Tongue (tissue), 2 donors: Measurements from ENCODE around the gene LILRB3. TPM values are rescaled to one million over a fixed set of nuclear protein-coding genes. Genes with fewer than 3 reads are reported as not detected.

Experiments used
- small RNA-seq: library from RNA; depleted of rRNA; stranded (forward); fragments of <200 nt; gene quantifications from one replicate; pipeline ENCODE3, GENCODE V24; 2014; ENCODE audit warnings: low replicate concordance
- total RNA-seq: library from RNA; depleted of rRNA; stranded (reverse); fragments of >200 nt; gene quantifications from one replicate; pipeline ENCODE4 v1.2.3, GENCODE V29; 2014

Gene LILRB3
- total RNA-seq, 1 donor from 2014 or later: 3.0 TPM

Small RNA genes within 50 kb of the gene (small RNA-seq; reads per million reads assigned to genes)
- gene RNU6-1307P: not detected

Other genes starting within 250 kb of the LILRB3 start
- 22.2 TPM for gene CACNG6, start 231.4 kb downstream of the LILRB3 start, total RNA-seq
- gene VSTM1, start 159.1 kb downstream of the LILRB3 start, total RNA-seq: not detected
- gene TARM1, start 141.6 kb downstream of the LILRB3 start, total RNA-seq: not detected
- gene OSCAR, start 122.2 kb downstream of the LILRB3 start, total RNA-seq: 1.5 TPM
- gene NDUFA3, start 120.2 kb downstream of the LILRB3 start, total RNA-seq: 2.2 TPM
- gene TFPT, start 107.3 kb downstream of the LILRB3 start, total RNA-seq: 8.7 TPM
- gene PRPF31, start 107.3 kb downstream of the LILRB3 start, total RNA-seq: 44.9 TPM
- 16.3 TPM for gene CNOT3, start 85.2 kb downstream of the LILRB3 start, total RNA-seq
- gene LENG1, start 63.3 kb downstream of the LILRB3 start, total RNA-seq: 7.5 TPM
- gene TMC4, start 49.8 kb downstream of the LILRB3 start, total RNA-seq: 4.3 TPM
- gene MBOAT7, start 33.4 kb downstream of the LILRB3 start, total RNA-seq: 12.0 TPM
- 46.5 TPM for gene TSEN34, start 31.7 kb downstream of the LILRB3 start, total RNA-seq
- gene RPS9, start 22.1 kb downstream of the LILRB3 start, total RNA-seq: 1,569 TPM
- not detected for gene LILRA6, start 19.8 kb upstream of the LILRB3 start, total RNA-seq
- 4.1 TPM for gene LILRB5, start 34.3 kb upstream of the LILRB3 start, total RNA-seq
- 0.72 TPM for gene LILRB2, start 58.1 kb upstream of the LILRB3 start, total RNA-seq
- gene LILRA5, start 90.2 kb upstream of the LILRB3 start, total RNA-seq: not detected
- gene LILRA4, start 116.2 kb upstream of the LILRB3 start, total RNA-seq: not detected
- 8.8 TPM for gene LAIR1, start 141.9 kb upstream of the LILRB3 start, total RNA-seq
- gene TTYH1, start 192.5 kb upstream of the LILRB3 start, total RNA-seq: 15.0 TPM
- gene LENG8, start 226.2 kb upstream of the LILRB3 start, total RNA-seq: 38.4 TPM
- gene LENG9, start 240.8 kb upstream of the LILRB3 start, total RNA-seq: 3.6 TPM